Prostate gland (tissue), 2 donors: ENCODE measurements around the gene BLOC1S1. TPM values are rescaled to one million over a fixed set of nuclear protein-coding genes. Genes with fewer than 3 reads are reported as not detected.

Experiments used
- DNase-seq: peaks from one replicate; pipeline ENCODE4 v3.0.0-alpha.2; 2019; ENCODE audit warnings: low spot score
- H3K27ac ChIP-seq, 2 donors: fragments of 200-600 bp; sonication (generic); 2 replicates each; pipeline ENCODE4 v1.5.1; 2017 to 2019
- H3K27me3 ChIP-seq: fragments of 200-600 bp; sonication (generic); replicated peaks from 2 replicates; pipeline ENCODE4 v1.5.1; 2019; ENCODE audit not compliant: insufficient read depth
- H3K36me3 ChIP-seq, 2 donors: fragments of 200-600 bp; sonication (generic); 1 replicate in 1 of 2; 2 replicates in 1 of 2; pipeline versions ENCODE4 v1.5.1 to v1.8.1; 2017 to 2019
- H3K4me1 ChIP-seq: fragments of 200-600 bp; sonication (generic); replicated peaks from 2 replicates; pipeline ENCODE4 v1.5.1; 2019
- H3K4me3 ChIP-seq, 2 donors: fragments of 200-600 bp; sonication (generic); 2 replicates each; pipeline ENCODE4 v1.5.1; 2017 to 2019
- H3K9me3 ChIP-seq: fragments of 200-600 bp; sonication (generic); 2 replicates; pipeline ENCODE4 v1.5.1; 2017
- POLR2A ChIP-seq: fragments of 450-650 bp; IDR thresholded peaks from one replicate; pipeline ENCODE4 v1.6.1; 2016; ENCODE audit warnings: antibody characterized with exemption, mild to moderate bottlenecking
- POLR2AphosphoS5 ChIP-seq: sonication (generic); formaldehyde crosslinking; IDR thresholded peaks from one replicate; pipeline ENCODE4 v1.6.1; 2017; ENCODE audit warnings: antibody characterized with exemption
- WGBS: methylation state at CpG from one replicate; pipeline ENCODE4 v1.1.5; 2018; 5-methylcytosine and 5-hydroxymethylcytosine counted together
- intact Hi-C: fragments of 100-400 bp; cut with DNase I; formaldehyde crosslinking; loops from one replicate; pipeline ENCODE4 v1.14.2; 2022
- total RNA-seq, 2 donors: library from RNA; depleted of rRNA; stranded (reverse); fragments of >200 nt; gene quantifications; one replicate each; pipeline ENCODE4 v1.1.0, GENCODE V29; 2016
- TF ChIP-seq, protein P1 (sequence below), 4 experiments: fragments of 200-600 bp in 2 of 4; fragments of 450-650 bp in 2 of 4; sonication (generic) in 2 of 4; IDR thresholded peaks; 1 replicate in 3 of 4; 2 replicates in 1 of 4; pipeline ENCODE4 v1.5.1; 2016 to 2019; ENCODE audit warnings: antibody characterized with exemption in 4 of 4, mild to moderate bottlenecking in 2 of 4, moderate library complexity in 2 of 4

Gene BLOC1S1
- total RNA-seq, 2 donors from 2014 or later: 151 to 240 TPM

DNA sequence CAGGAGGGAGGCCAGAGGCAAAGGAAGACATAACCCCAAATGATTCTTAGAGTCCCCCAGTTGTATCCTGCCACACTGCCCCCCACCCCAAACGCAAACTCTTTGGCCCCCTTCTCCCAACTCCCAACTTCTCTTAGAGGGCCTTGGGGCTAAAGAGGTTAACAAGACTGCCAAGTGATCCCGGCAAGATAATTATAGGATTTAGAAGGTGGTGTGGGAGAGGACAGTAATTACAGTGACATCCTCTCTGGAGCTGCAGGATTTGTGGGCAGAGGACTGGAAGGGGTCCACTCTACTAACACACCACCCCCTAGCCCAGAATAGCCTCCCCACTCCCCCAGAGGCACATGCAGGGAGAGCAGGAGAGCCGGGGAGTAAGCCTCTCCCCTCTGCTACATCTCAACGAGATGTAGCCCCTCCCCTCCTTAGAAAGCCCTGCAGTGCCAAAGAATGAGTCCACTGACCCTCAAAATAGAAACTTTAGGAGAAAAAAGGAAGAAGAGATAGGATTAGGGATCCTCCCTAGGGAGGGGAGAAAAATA is 21.8 kb downstream of the BLOC1S1 start:
- no peaks in the 10 kb centered on the region for H3K36me3 ChIP-seq
- no peaks in the 10 kb centered on the region for H3K4me1 ChIP-seq
- no peaks in the 10 kb centered on the region for H3K27me3 ChIP-seq
- no peak for DNase-seq
- no peak overlapping the region for H3K4me3 ChIP-seq
- H3K27ac ChIP-seq: peak overlapping the region; percentile 56 to 61
- H3K9me3 ChIP-seq: no peaks in the 10 kb centered on the region
- TF ChIP-seq POLR2AphosphoS5: no peak
- no peak for TF ChIP-seq POLR2A
- TF ChIP-seq, protein P1, sequence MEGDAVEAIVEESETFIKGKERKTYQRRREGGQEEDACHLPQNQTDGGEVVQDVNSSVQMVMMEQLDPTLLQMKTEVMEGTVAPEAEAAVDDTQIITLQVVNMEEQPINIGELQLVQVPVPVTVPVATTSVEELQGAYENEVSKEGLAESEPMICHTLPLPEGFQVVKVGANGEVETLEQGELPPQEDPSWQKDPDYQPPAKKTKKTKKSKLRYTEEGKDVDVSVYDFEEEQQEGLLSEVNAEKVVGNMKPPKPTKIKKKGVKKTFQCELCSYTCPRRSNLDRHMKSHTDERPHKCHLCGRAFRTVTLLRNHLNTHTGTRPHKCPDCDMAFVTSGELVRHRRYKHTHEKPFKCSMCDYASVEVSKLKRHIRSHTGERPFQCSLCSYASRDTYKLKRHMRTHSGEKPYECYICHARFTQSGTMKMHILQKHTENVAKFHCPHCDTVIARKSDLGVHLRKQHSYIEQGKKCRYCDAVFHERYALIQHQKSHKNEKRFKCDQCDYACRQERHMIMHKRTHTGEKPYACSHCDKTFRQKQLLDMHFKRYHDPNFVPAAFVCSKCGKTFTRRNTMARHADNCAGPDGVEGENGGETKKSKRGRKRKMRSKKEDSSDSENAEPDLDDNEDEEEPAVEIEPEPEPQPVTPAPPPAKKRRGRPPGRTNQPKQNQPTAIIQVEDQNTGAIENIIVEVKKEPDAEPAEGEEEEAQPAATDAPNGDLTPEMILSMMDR (IDR thresholded peaks at IDR 0.05): no peak
- intact Hi-C loops: loop anchor here (2.0 to 10.0 kb wide), 3 partner anchors 201 to 367 kb away; partner anchors contain the start of genes PA2G4 and RPS26
- WGBS: 2% methylated on average over 4 of the region's 4 CpGs

DNA sequence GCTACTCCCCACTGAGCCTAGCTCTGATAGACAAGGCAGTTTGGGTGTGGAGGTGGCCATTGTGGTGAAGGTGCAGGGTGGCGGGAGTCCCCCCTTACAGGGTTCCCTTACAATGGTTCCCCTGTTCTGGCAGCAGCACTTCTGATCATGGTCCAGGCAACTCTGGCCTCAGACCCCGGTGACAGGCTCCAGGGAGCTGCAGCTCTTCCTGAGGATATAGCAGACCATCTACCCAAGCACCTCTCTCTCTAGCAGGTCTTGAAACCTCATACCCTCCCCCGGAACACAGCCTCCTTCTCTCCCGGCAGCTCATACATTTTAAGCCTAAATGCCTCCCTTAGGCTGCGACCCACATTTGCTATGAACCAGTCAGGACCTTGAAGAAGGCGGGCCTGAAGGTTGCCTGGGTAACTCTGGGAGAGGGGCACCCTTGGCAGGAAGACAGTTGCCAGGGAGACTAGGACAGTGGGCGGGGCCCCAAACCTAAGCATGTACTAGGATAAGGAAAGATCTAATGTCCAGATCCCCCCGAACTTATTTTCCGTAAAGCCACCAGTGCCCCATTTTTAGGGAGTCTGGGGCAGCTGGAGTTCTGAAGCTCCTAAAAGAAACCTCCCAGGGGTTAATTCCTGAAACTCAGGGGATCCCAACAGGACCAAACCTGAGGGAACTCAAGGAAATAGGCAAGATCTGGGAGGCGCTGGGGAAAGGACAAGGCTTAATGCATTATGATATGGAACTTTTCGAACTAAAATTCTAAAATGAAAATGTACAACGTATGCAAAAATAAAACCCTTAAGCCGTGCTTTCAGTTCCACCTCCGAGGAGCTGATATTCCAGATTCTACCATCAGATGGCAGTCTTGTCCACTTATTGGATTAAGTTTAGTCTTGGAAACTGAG is 22.5 kb downstream of the BLOC1S1 start:
- peak overlapping the region; percentile 56 to 61 for H3K27ac ChIP-seq
- no peaks in the 10 kb centered on the region for H3K9me3 ChIP-seq
- intact Hi-C loops: loop anchor here (2.0 to 10.0 kb wide), 3 partner anchors 200 to 366 kb away; partner anchors contain the start of genes PA2G4 and RPS26
- peak; percentile 84 for DNase-seq
- H3K4me1 ChIP-seq: no peaks in the 10 kb centered on the region
- WGBS: 2% methylated on average over 14 of the region's 14 CpGs
- no peak for TF ChIP-seq POLR2A
- peak; percentile 62 for TF ChIP-seq POLR2AphosphoS5
- TF ChIP-seq, protein P1 (IDR thresholded peaks at IDR 0.05): peak; percentile 72 to 96 (median 92)
- no peaks in the 10 kb centered on the region for H3K36me3 ChIP-seq
- H3K27me3 ChIP-seq: no peaks in the 10 kb centered on the region
- H3K4me3 ChIP-seq: peak overlapping the region; percentile 26 to 41

GRCh38 chr12:55739025-55739378 is 23.2 kb downstream of the BLOC1S1 start:
- 82% methylated on average over 2 of the region's 2 CpGs for WGBS
- Histone ChIP-seq H3K27ac (no peak overlapping the region), H3K36me3 (no peaks in the 10 kb centered on the region), H3K4me3 (peak overlapping the region in 1 of 2 donors; percentile 41), H3K9me3 (no peaks in the 10 kb centered on the region), H3K4me1 (peaks cover 4% of the 10 kb centered on the region), H3K27me3 (no peaks in the 10 kb centered on the region)
- TF ChIP-seq POLR2AphosphoS5 (no peak), POLR2A (no peak)
- TF ChIP-seq, protein P1 (IDR thresholded peaks at IDR 0.05): no peak
- intact Hi-C loops: loop anchor here (2.0 to 10.0 kb wide), 3 partner anchors 200 to 366 kb away; partner anchors contain the start of genes PA2G4 and RPS26
- no peak for DNase-seq

- TF ChIP-seq POLR2A: no peak
- TF ChIP-seq, protein P1 (IDR thresholded peaks at IDR 0.05): no peak
- no peak for TF ChIP-seq POLR2AphosphoS5
- no peaks in the 10 kb centered on the region for H3K9me3 ChIP-seq
- WGBS: 16% methylated on average over 3 of the region's 3 CpGs
- H3K4me1 ChIP-seq: peaks cover 4% of the 10 kb centered on the region
- H3K27ac ChIP-seq: peak overlapping the region in 1 of 2 donors; percentile 35
- H3K4me3 ChIP-seq: peak overlapping the region in 1 of 2 donors; percentile 48
- no peaks in the 10 kb centered on the region for H3K36me3 ChIP-seq
- H3K27me3 ChIP-seq: no peaks in the 10 kb centered on the region
- intact Hi-C loops: loop anchor here (2.0 kb wide), 1 partner anchor 55 kb away; no protein-coding TSS in a partner anchor
- no peak for DNase-seq
Measured at GRCh38 chr12:55741931-55742680, 26.3 kb downstream of the BLOC1S1 start.
